Stomach (tissue), 9 donors: ENCODE results near the gene NTRK2. TPM values are rescaled to one million over a fixed set of nuclear protein-coding genes. Genes with fewer than 3 reads are reported as not detected.
A peak's percentile ranks its signal among the peaks of the same experiment; 100 is the strongest.

Experiments used
- DNase-seq, 2 donors: peaks; one replicate each; pipeline versions ENCODE4 v3.0.0 to v3.0.0-alpha.2; 2013 to 2019
- H3K27ac ChIP-seq, 5 donors: fragments of 200-600 bp in 4 of 5; sonication (generic) in 4 of 5; one replicate each; pipeline ENCODE4 v1.5.1; 2013 to 2019; ENCODE audit warnings: mild to moderate bottlenecking in 1 of 5, moderate library complexity in 1 of 5
- H3K27me3 ChIP-seq, 3 donors: fragments of 200-600 bp; sonication (generic); one replicate each; pipeline ENCODE4 v1.5.1; 2017 to 2019; ENCODE audit warnings: mixed run types in 1 of 3
- H3K36me3 ChIP-seq, 4 donors: fragments of 200-600 bp; sonication (generic); 1 replicate in 3 of 4; 2 replicates in 1 of 4; pipeline ENCODE4 v1.5.1; 2016 to 2019
- H3K4me1 ChIP-seq, 4 donors: fragments of 200-600 bp; sonication (generic); one replicate each; pipeline ENCODE4 v1.5.1; 2016 to 2019
- H3K4me3 ChIP-seq, 4 donors: fragments of 200-600 bp; sonication (generic) in 3 of 4; one replicate each; pipeline ENCODE4 v1.5.1; 2016 to 2019; ENCODE audit warnings: mild to moderate bottlenecking in 1 of 4
- H3K9me3 ChIP-seq, 4 donors: fragments of 200-600 bp; sonication (generic); one replicate each; pipeline ENCODE4 v1.5.1; 2016 to 2019
- EP300 ChIP-seq: sonication (generic); formaldehyde crosslinking; IDR thresholded peaks from one replicate; pipeline ENCODE4 v1.6.1; 2017; ENCODE audit warnings: antibody characterized with exemption
- POLR2A ChIP-seq, 4 donors: fragments of 450-650 bp; IDR thresholded peaks; one replicate each; pipeline ENCODE4 v1.6.1; 2016; ENCODE audit warnings: antibody characterized with exemption in 4 of 4, control low read depth in 2 of 4, mild to moderate bottlenecking in 1 of 4, moderate library complexity in 1 of 4
- POLR2AphosphoS5 ChIP-seq, 3 donors: sonication (generic); formaldehyde crosslinking; IDR thresholded peaks; one replicate each; pipeline ENCODE4 v1.6.1; 2016; ENCODE audit warnings: antibody characterized with exemption in 3 of 3
- WGBS, 5 donors: extraction: QIAGEN DNeasy Blood & Tissue Kit in 3 of 5; methylation state at CpG; one replicate each; pipeline versions ENCODE4 v1.1.5 to v1.1.7; 2013 to 2018; 5-methylcytosine and 5-hydroxymethylcytosine counted together
- intact Hi-C: fragments of 100-400 bp; cut with DNase I; formaldehyde crosslinking; loops from one replicate; pipeline ENCODE4 v1.15.1; 2023; ENCODE audit warnings: low total_unique reads
- polyA plus RNA-seq, 3 donors: library from polyadenylated mRNA; stranded (reverse); fragments of 200-250 nt; gene quantifications; one replicate each; pipeline ENCODE4 v1.2.3, GENCODE V29; 2013
- total RNA-seq, 5 donors: library from RNA; depleted of rRNA; stranded (reverse); fragments of >200 nt; gene quantifications; one replicate each; pipeline versions ENCODE4 v1.1.0 to v1.2.3, GENCODE V29; 2014 to 2016
- TF ChIP-seq, protein P1 (sequence below), 7 experiments: fragments of 450-650 bp in 4 of 7; fragments of 200-600 bp in 3 of 7; sonication (generic) in 3 of 7; IDR thresholded peaks; one replicate each; pipeline ENCODE4 v1.5.1; 2016 to 2019; ENCODE audit warnings: antibody characterized with exemption in 7 of 7, control low read depth in 2 of 7, mild to moderate bottlenecking in 1 of 7
- donor health status: healthy with polysubstance abuse.
- donor health status: Bipolar disorder and iron deficiency.
- donor health status: healthy.

NTRK2 gene
- total and polyA plus RNA-seq, 8 donors, result 0.06 to 8.8 (median 2.6) TPM

DNA sequence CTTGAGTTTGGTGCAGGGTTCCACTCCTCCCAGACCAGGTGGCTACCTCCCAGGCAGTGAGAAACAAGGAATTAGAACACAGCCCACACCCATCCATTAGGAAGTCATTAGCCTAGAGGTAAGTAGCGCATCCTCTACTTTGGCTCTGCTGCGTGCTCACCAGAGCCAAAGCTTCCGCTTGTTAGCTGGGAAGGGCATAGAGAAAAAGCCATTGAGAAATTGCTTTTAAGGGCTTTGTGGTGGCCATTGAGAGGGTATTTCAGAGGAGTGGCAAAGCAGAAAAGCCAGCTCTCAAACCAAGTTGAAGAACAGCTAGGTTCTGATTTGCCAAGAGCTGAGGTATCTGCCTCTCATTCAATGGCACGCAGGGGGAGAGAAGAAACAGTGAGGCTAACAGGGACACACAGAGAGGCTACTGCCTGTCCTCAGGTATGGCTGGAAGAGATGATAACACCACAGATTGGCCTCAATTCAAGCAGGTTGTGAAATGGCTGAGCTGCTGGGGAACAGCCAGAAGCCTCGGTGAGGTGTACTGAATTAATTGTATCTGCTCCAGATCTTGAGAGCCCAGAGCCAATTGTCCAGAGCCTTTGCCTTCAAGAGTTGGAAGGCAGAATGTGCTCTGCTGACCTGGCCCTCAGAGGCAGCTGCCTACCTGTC lies 119.4 kb downstream of the NTRK2 start:
- intact Hi-C loops, result no loop called here
- H3K27ac ChIP-seq, result no peak overlapping the region
- DNase-seq, result no peak
- TF ChIP-seq, protein P1, sequence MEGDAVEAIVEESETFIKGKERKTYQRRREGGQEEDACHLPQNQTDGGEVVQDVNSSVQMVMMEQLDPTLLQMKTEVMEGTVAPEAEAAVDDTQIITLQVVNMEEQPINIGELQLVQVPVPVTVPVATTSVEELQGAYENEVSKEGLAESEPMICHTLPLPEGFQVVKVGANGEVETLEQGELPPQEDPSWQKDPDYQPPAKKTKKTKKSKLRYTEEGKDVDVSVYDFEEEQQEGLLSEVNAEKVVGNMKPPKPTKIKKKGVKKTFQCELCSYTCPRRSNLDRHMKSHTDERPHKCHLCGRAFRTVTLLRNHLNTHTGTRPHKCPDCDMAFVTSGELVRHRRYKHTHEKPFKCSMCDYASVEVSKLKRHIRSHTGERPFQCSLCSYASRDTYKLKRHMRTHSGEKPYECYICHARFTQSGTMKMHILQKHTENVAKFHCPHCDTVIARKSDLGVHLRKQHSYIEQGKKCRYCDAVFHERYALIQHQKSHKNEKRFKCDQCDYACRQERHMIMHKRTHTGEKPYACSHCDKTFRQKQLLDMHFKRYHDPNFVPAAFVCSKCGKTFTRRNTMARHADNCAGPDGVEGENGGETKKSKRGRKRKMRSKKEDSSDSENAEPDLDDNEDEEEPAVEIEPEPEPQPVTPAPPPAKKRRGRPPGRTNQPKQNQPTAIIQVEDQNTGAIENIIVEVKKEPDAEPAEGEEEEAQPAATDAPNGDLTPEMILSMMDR (IDR thresholded peaks at IDR 0.05), result no peak
- no peak for TF ChIP-seq POLR2AphosphoS5 (IDR thresholded peaks at IDR 0.05)
- no peak for TF ChIP-seq POLR2A (IDR thresholded peaks at IDR 0.05)
- TF ChIP-seq EP300, result no peak
- no peaks in the 10 kb centered on the region for H3K36me3 ChIP-seq
- H3K4me1 ChIP-seq, result no peaks in the 10 kb centered on the region
- H3K27me3 ChIP-seq, result no peaks in the 10 kb centered on the region
- WGBS, 5 donors, result 82 to 92% (median 86%) methylated on average over 5 of the region's 5 CpGs
- no peak overlapping the region for H3K4me3 ChIP-seq
- no peaks in the 10 kb centered on the region for H3K9me3 ChIP-seq

DNA sequence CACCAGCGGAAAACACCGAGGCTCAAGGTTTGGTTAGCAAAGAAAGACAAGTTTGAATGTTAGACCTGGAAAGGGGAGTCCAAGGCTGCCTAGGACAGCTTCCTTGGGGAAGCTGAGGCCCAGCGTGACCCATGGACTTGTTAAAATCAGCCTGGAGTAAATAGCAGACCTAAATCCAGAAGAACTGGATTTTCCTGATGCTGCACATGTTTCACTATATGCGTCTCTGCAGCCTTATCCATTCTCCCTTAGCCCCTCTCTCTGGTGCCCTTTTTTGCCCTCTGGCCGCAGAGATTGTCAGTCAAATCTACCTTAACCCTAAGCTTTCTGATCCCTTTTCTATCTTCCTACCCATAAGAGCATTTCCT lies 119.9 kb downstream of the NTRK2 start:
- H3K27ac ChIP-seq, result no peak overlapping the region
- no peaks in the 10 kb centered on the region for H3K27me3 ChIP-seq
- peak in 1 of 2 donors; percentile 57 for DNase-seq
- H3K4me3 ChIP-seq, result no peak overlapping the region
- intact Hi-C loops, result no loop called here
- WGBS, 5 donors, result 37 to 75% (median 58%) methylated on average over 5 of the region's 5 CpGs
- no peaks in the 10 kb centered on the region for H3K36me3 ChIP-seq
- H3K9me3 ChIP-seq, result no peaks in the 10 kb centered on the region
- H3K4me1 ChIP-seq, result no peaks in the 10 kb centered on the region
- TF ChIP-seq, protein P1 (IDR thresholded peaks at IDR 0.05), result no peak
- TF ChIP-seq EP300, result no peak
- no peak for TF ChIP-seq POLR2AphosphoS5 (IDR thresholded peaks at IDR 0.05)
- TF ChIP-seq POLR2A (IDR thresholded peaks at IDR 0.05), result no peak

DNA sequence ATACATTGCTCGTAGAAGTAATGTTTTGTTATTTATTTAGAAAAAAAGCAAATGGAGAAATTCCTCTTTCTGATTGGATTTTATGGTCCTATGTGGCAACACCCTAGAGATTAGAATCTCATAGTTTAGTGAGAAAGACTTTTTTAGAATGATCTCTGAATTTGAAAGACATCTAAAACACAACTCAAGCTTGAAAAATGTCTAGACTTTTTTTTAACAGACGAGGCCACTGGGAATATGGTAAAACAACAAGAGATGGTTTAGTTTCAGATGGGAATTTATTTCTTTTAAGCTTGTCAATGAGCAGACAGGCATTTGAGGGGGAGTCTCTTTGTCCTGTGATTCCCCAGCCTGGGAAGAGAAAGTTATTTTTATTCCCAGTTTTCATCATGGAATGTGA lies 122.1 kb downstream of the NTRK2 start:
- H3K36me3 ChIP-seq, result no peaks in the 10 kb centered on the region
- H3K9me3 ChIP-seq, result no peaks in the 10 kb centered on the region
- no peaks in the 10 kb centered on the region for H3K27me3 ChIP-seq
- no peak for DNase-seq
- no peak overlapping the region for H3K4me3 ChIP-seq
- WGBS, 5 donors, result 70 to 80% (median 75%) methylated on average over 2 of the region's 2 CpGs
- no peak overlapping the region for H3K27ac ChIP-seq
- TF ChIP-seq POLR2A (IDR thresholded peaks at IDR 0.05) (no peak), EP300 (no peak), POLR2AphosphoS5 (IDR thresholded peaks at IDR 0.05) (no peak)
- TF ChIP-seq, protein P1 (IDR thresholded peaks at IDR 0.05), result no peak
- intact Hi-C loops, result no loop called here
- H3K4me1 ChIP-seq, result no peaks in the 10 kb centered on the region

DNA sequence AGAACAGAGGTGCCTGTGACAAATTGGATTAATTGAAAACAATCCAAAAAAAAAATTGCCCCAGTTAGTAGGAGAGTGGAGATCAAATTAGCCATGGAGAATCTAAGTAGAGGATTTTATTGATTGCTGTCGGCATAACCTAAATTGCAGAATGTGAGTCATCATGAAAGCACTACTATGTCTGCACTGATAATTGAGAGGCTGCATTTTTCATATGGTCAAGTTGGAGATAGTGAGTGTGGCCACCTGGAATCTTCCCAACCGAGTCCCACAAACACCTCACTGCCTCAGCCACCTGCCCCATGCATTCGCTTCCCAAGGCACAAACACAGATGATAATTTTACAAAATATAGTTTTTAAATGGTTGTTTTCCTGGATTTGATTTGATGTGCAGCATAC lies 123.7 kb downstream of the NTRK2 start:
- DNase-seq, result no peak
- WGBS, 5 donors, result 81 to 94% (median 82%) methylated on average over 3 of the region's 3 CpGs
- Histone ChIP-seq H3K9me3 (no peaks in the 10 kb centered on the region), H3K36me3 (no peaks in the 10 kb centered on the region), H3K27ac (no peak overlapping the region), H3K4me1 (no peaks in the 10 kb centered on the region), H3K4me3 (no peak overlapping the region), H3K27me3 (no peaks in the 10 kb centered on the region)
- TF ChIP-seq POLR2AphosphoS5 (IDR thresholded peaks at IDR 0.05) (no peak), EP300 (no peak), POLR2A (IDR thresholded peaks at IDR 0.05) (no peak)
- TF ChIP-seq, protein P1 (IDR thresholded peaks at IDR 0.05), result no peak
- intact Hi-C loops, result no loop called here
